Caco-2 (cell line): ENCODE data around the gene PLPP3. TPM values are rescaled to one million over a fixed set of nuclear protein-coding genes. Genes with fewer than 3 reads are reported as not detected.

Experiments
- BruUV-seq: library from RNA; stranded (reverse); fragments of 400-500 nt; replicated peaks from 2 replicates; lab custom pipeline; 2021; lab: Mats Ljungman, UMichigan
- CTCF ChIA-PET: fragments of 300-600 bp; sonication (Branson Sonifier 250); formaldehyde crosslinking; loops from one replicate; lab custom pipeline; 2022; ENCODE audit warnings: antibody characterized with exemption; lab: Charles Lee
- POLR2A ChIA-PET: fragments of 300-600 bp; sonication (Branson Sonifier 250); formaldehyde crosslinking; loops from one replicate; lab custom pipeline; 2022; ENCODE audit warnings: antibody characterized with exemption; lab: Charles Lee
- DNase-seq, 2 experiments: peaks; one replicate each; pipeline versions ENCODE4 v3.0.0 to v3.0.0-alpha.2; 2020 to 2022
- H3K27me3 ChIP-seq: replicated peaks from 2 replicates; pipeline ENCODE4 v1.6.0; 2011; ENCODE audit warnings: low read length; ENCODE audit not compliant: control insufficient read depth, insufficient read depth
- H3K36me3 ChIP-seq: 2 replicates; pipeline ENCODE4 v1.5.1; 2011; ENCODE audit warnings: low read length; ENCODE audit not compliant: control insufficient read depth, insufficient read depth
- H3K4me1 ChIP-seq: fragments of 250-450 bp; sonication (Bioruptor Pico); 2 replicates; pipeline ENCODE4 v1.5.1; 2020; ENCODE audit warnings: mild to moderate bottlenecking
- H3K4me3 ChIP-seq: 2 replicates; pipeline ENCODE4 v1.5.1; 2011; ENCODE audit warnings: low read depth, mild to moderate bottlenecking, control low read depth, low read length
- H3K9me3 ChIP-seq: fragments of 250-450 bp; sonication (Bioruptor Pico); 2 replicates; pipeline ENCODE4 v1.5.1; 2020; ENCODE audit warnings: mild to moderate bottlenecking, moderate library complexity
- H3K27ac Mint-ChIP-seq: one replicate; pipeline ENCODE4 v1.8.0; 2022; ENCODE audit warnings: mixed read lengths; ENCODE audit not compliant: unreplicated experiment
- H3K27me3 Mint-ChIP-seq: one replicate; pipeline ENCODE4 v1.8.0; 2022; ENCODE audit warnings: mixed read lengths; ENCODE audit not compliant: insufficient read depth, unreplicated experiment
- H3K36me3 Mint-ChIP-seq: one replicate; pipeline ENCODE4 v1.8.0; 2022; ENCODE audit warnings: mild to moderate bottlenecking, mixed read lengths; ENCODE audit not compliant: insufficient read depth, unreplicated experiment
- H3K4me1 Mint-ChIP-seq: one replicate; pipeline ENCODE4 v1.8.0; 2022; ENCODE audit warnings: low read depth, mixed read lengths; ENCODE audit not compliant: unreplicated experiment
- H3K4me3 Mint-ChIP-seq: one replicate; pipeline ENCODE4 v1.8.0; 2022; ENCODE audit warnings: mild to moderate bottlenecking, moderate library complexity, mixed read lengths; ENCODE audit not compliant: unreplicated experiment
- H3K9me3 Mint-ChIP-seq: one replicate; pipeline ENCODE4 v1.8.0; 2022; ENCODE audit warnings: mixed read lengths; ENCODE audit not compliant: unreplicated experiment
- intact Hi-C: fragments of 100-400 bp; cut with micrococcal nuclease; formaldehyde crosslinking; loops from one replicate; pipeline ENCODE4 v1.10.0; 2022; ENCODE audit not compliant: unreplicated experiment
- total RNA-seq: library from RNA; stranded (reverse); gene quantifications from 2 replicates; pipeline ENCODE4 v1.2.3, GENCODE V29; 2022
- TF ChIP-seq, protein P1 (sequence below), 2 experiments: fragments of 200-600 bp in 1 of 2; IDR thresholded peaks; 1 replicate in 1 of 2; 2 replicates in 1 of 2; pipeline versions ENCODE4 v1.5.1 to v1.8.0; 2011 to 2022; ENCODE audit warnings: antibody characterized with exemption in 1 of 2, control low read depth in 1 of 2, inconsistent platforms in 1 of 2, low read depth in 1 of 2, low read length in 1 of 2, mild to moderate bottlenecking in 1 of 2, moderate library complexity in 1 of 2; ENCODE audit not compliant: insufficient read depth in 1 of 2, severe bottlenecking in 1 of 2, unreplicated experiment in 1 of 2

PLPP3 gene
- total RNA-seq, 1 experiment from 2014 or later, result 41.0 TPM

DNA sequence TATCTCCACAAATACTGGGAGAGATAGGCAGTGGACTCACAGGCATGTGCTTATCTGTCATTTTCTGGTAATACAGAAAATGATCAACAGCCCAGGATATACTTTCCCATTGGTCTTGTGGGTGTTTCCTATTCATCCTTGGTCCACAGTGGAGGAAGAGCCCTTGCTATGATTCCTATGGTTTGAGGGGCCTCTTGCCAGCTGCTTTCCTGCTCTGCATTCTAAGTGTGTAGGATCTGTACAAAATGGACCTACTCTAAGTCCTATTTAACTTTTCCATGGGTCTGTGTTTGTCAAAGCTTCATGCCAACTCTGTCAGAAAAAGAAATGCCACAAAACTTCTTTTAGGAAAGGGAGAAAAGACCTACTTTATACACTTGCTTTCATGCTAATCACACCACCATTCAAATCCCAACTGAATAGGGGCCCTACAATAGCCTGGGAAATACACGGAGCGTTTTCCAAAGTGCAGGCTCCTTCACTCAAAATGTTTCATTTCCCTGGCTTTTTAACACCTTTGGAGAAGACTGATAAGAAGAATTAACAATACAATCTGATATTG is 16.4 kb downstream of the PLPP3 start:
- Mint-ChIP-seq H3K9me3 (no peaks in the 10 kb centered on the region), H3K4me1 (peaks cover 21% of the 10 kb centered on the region), H3K27ac (peak overlapping the region; percentile 11), H3K27me3 (no peaks in the 10 kb centered on the region), H3K4me3 (no peak overlapping the region), H3K36me3 (peaks cover 41% of the 10 kb centered on the region)
- CTCF ChIA-PET, result no interaction called here
- intact Hi-C loops, result no loop called here
- peaks cover 55% of the 10 kb centered on the region for H3K4me1 ChIP-seq
- DNase-seq, result no peak
- no TSS peak for BruUV-seq
- POLR2A ChIA-PET, result interaction anchor here (0.6 kb wide), 1 partner anchor 275 kb away, joined by 10 read pairs; no protein-coding TSS in a partner anchor
- no peaks in the 10 kb centered on the region for H3K36me3 ChIP-seq
- no peak overlapping the region for H3K4me3 ChIP-seq
- H3K9me3 ChIP-seq, result no peaks in the 10 kb centered on the region
- TF ChIP-seq, protein P1, sequence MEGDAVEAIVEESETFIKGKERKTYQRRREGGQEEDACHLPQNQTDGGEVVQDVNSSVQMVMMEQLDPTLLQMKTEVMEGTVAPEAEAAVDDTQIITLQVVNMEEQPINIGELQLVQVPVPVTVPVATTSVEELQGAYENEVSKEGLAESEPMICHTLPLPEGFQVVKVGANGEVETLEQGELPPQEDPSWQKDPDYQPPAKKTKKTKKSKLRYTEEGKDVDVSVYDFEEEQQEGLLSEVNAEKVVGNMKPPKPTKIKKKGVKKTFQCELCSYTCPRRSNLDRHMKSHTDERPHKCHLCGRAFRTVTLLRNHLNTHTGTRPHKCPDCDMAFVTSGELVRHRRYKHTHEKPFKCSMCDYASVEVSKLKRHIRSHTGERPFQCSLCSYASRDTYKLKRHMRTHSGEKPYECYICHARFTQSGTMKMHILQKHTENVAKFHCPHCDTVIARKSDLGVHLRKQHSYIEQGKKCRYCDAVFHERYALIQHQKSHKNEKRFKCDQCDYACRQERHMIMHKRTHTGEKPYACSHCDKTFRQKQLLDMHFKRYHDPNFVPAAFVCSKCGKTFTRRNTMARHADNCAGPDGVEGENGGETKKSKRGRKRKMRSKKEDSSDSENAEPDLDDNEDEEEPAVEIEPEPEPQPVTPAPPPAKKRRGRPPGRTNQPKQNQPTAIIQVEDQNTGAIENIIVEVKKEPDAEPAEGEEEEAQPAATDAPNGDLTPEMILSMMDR (IDR thresholded peaks at IDR 0.05; ENCODE audit: insufficient read depth in 1 of 2, low read depth in 1 of 2, low read length in 1 of 2, severe bottlenecking in 1 of 2, unreplicated experiment in 1 of 2), result no peak
- H3K27me3 ChIP-seq, result no peaks in the 10 kb centered on the region

DNA sequence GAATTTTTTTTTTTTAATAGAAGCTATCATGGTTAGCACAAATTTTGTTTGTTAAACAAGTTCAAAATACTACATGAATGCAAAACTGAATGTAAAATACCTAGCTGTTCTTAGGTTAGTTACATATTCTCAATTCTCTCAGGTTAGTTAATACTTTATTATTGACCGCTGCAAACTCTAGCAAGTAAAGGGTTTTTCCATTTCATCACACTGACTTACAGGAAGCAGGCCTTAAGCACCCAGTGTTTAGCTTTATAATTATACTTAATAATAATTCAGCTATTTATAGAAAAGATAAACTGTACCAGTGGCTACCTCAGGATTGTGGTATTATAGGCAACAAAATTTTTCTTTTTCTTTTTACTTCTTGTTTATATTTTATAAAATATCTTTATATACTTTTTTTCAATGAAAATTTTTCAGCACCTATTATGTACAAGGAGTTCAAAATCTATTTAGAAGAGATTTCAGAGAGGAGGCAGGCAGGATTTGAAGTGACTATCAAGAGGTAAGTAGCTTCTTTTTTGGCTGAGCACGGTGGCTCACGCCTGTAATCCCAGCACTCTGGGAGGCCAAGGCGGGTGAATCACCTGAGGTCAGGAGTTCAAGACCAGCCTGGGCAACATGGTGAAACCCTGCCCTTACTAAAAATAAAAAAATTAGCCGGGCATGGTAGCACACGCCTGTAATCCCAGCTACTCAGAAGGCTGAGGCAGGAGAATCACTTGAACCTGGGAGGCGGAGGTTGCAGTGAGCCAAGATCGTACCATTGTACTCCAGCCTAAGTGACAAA is 17.9 kb downstream of the PLPP3 start:
- H3K9me3 ChIP-seq, result no peaks in the 10 kb centered on the region
- CTCF ChIA-PET, result no interaction called here
- Mint-ChIP-seq H3K4me3 (no peak overlapping the region), H3K9me3 (no peaks in the 10 kb centered on the region), H3K36me3 (peaks cover 46% of the 10 kb centered on the region), H3K4me1 (peaks cover 26% of the 10 kb centered on the region), H3K27me3 (no peaks in the 10 kb centered on the region), H3K27ac (no peak overlapping the region)
- no peak overlapping the region for H3K4me3 ChIP-seq
- H3K4me1 ChIP-seq, result peaks cover 44% of the 10 kb centered on the region
- no peaks in the 10 kb centered on the region for H3K36me3 ChIP-seq
- intact Hi-C loops, result no loop called here
- BruUV-seq, result no TSS peak
- POLR2A ChIA-PET, result no interaction called here
- TF ChIP-seq, protein P1 (IDR thresholded peaks at IDR 0.05; ENCODE audit: insufficient read depth in 1 of 2, low read depth in 1 of 2, low read length in 1 of 2, severe bottlenecking in 1 of 2, unreplicated experiment in 1 of 2), result no peak
- no peaks in the 10 kb centered on the region for H3K27me3 ChIP-seq
- DNase-seq, result no peak

GRCh38 chr1:56557746-56558145 is 21.6 kb downstream of the PLPP3 start:
- no peaks in the 10 kb centered on the region for H3K36me3 ChIP-seq
- H3K4me1 Mint-ChIP-seq, result peaks cover 21% of the 10 kb centered on the region
- TF ChIP-seq, protein P1 (IDR thresholded peaks at IDR 0.05; ENCODE audit: insufficient read depth in 1 of 2, low read depth in 1 of 2, low read length in 1 of 2, severe bottlenecking in 1 of 2, unreplicated experiment in 1 of 2), result no peak
- H3K27me3 ChIP-seq, result no peaks in the 10 kb centered on the region
- no peak overlapping the region for H3K4me3 Mint-ChIP-seq
- H3K4me3 ChIP-seq, result no peak overlapping the region
- H3K27me3 Mint-ChIP-seq, result no peaks in the 10 kb centered on the region
- no peak for DNase-seq
- POLR2A ChIA-PET, result no interaction called here
- H3K9me3 ChIP-seq, result no peaks in the 10 kb centered on the region
- peaks cover 30% of the 10 kb centered on the region for H3K36me3 Mint-ChIP-seq
- no TSS peak for BruUV-seq
- H3K9me3 Mint-ChIP-seq, result no peaks in the 10 kb centered on the region
- no peak overlapping the region for H3K27ac Mint-ChIP-seq
- intact Hi-C loops, result no loop called here
- CTCF ChIA-PET, result interaction anchor here (0.6 to 0.7 kb wide), 2 partner anchors 25 to 645 kb away, joined by 3 read pairs; no protein-coding TSS in a partner anchor
- peaks cover 11% of the 10 kb centered on the region for H3K4me1 ChIP-seq
